K562 (cell line): ENCODE results near the gene SNX1. TPM values are rescaled to one million over a fixed set of nuclear protein-coding genes. Genes with fewer than 3 reads are reported as not detected.
A peak's percentile ranks its signal among the peaks of the same experiment; 100 is the strongest.

Experiments
- BACH1 ChIP-seq: fragments of 200-800 bp; sonication (Bioruptor generic); IDR thresholded peaks from 2 replicates; pipeline ENCODE4 v1.6.1; 2016; ENCODE audit warnings: missing genetic modification characterization, missing compliant biosample characterization
- C11orf30 ChIP-seq: fragments of 450-650 bp; IDR thresholded peaks from 2 replicates; pipeline ENCODE4 v1.6.1; 2016; ENCODE audit warnings: low read depth, mild to moderate bottlenecking
- ELF4 ChIP-seq: fragments of 450-650 bp; formaldehyde crosslinking; IDR thresholded peaks from 2 replicates; pipeline ENCODE4 v1.4.0; 2022; ENCODE audit warnings: missing genetic modification characterization
- FOXJ3 ChIP-seq: sonication (generic); formaldehyde crosslinking; IDR thresholded peaks from 2 replicates; pipeline ENCODE4 v1.4.0; 2020; ENCODE audit warnings: mild to moderate bottlenecking, missing genetic modification reagents
- HSF4 ChIP-seq: fragments of 250-450 bp; sonication (Bioruptor Pico); IDR thresholded peaks from 2 replicates; pipeline ENCODE4 v2.1.2; 2022; ENCODE audit warnings: mild to moderate bottlenecking, moderate library complexity, borderline replicate concordance
- NCOA1 ChIP-seq: fragments of 450-650 bp; IDR thresholded peaks from 2 replicates; pipeline ENCODE4 v1.6.1; 2016; ENCODE audit warnings: low read depth
- NR2C1 ChIP-seq, 2 experiments: fragments of 450-650 bp; IDR thresholded peaks; 2 replicates each; pipeline ENCODE4 v1.6.1; 2017; ENCODE audit warnings: mild to moderate bottlenecking in 2 of 2, antibody characterized with exemption in 1 of 2, inconsistent platforms in 1 of 2, missing compliant biosample characterization in 1 of 2, missing genetic modification characterization in 1 of 2
- NR2C2 ChIP-seq, 2 experiments: fragments of 200-800 bp in 1 of 2; sonication (Bioruptor generic) in 1 of 2; sonication (generic) in 1 of 2; formaldehyde crosslinking in 1 of 2; IDR thresholded peaks; 2 replicates each; pipeline versions ENCODE4 v1.6.1 to v1.8.0; 2016 to 2022; ENCODE audit warnings: mild to moderate bottlenecking in 1 of 2, missing compliant biosample characterization in 1 of 2, missing genetic modification characterization in 1 of 2, missing genetic modification reagents in 1 of 2
- PRDM10 ChIP-seq: fragments of 450-650 bp; IDR thresholded peaks from 2 replicates; pipeline ENCODE4 v1.6.1; 2018; ENCODE audit not compliant: partially characterized antibody
- RBM39 ChIP-seq: fragments of 200-400 bp; formaldehyde crosslinking; optimal IDR thresholded peaks from 2 replicates; pipeline ENCODE3; 2018; ENCODE audit warnings: low read depth, low read length
- SIX5 ChIP-seq, 2 experiments: IDR thresholded peaks; 2 replicates each; pipeline ENCODE4 v1.6.1; 2011; ENCODE audit warnings: low read length in 2 of 2, borderline replicate concordance in 1 of 2, low read depth in 1 of 2, mild to moderate bottlenecking in 1 of 2, moderate library complexity in 1 of 2; ENCODE audit not compliant: insufficient read depth in 1 of 2
- SMAD4 ChIP-seq: fragments of 250-450 bp; sonication (Bioruptor Pico); conservative IDR thresholded peaks from 2 replicates; pipeline ENCODE4 v1.8.0; 2021; ENCODE audit warnings: inconsistent platforms, mild to moderate bottlenecking, moderate library complexity
- ZNF165 ChIP-seq: fragments of 250-450 bp; sonication (Bioruptor Pico); IDR thresholded peaks from 2 replicates; pipeline ENCODE4 v1.4.0; 2020; ENCODE audit warnings: borderline replicate concordance
- ZNF239 ChIP-seq: fragments of 250-450 bp; sonication (Bioruptor Pico); IDR thresholded peaks from 2 replicates; pipeline ENCODE4 v1.4.0; 2020; ENCODE audit warnings: mild to moderate bottlenecking
- ZNF395 ChIP-seq: fragments of 200-800 bp; sonication (Bioruptor generic); IDR thresholded peaks from 2 replicates; pipeline ENCODE4 v1.6.1; 2017; ENCODE audit warnings: missing genetic modification characterization, missing compliant biosample characterization
- ZNF589 ChIP-seq: fragments of 200-800 bp; sonication (Bioruptor generic); IDR thresholded peaks from 2 replicates; pipeline ENCODE4 v1.6.1; 2016; ENCODE audit warnings: low read depth, missing genetic modification characterization, missing compliant biosample characterization
- ZNF639 ChIP-seq, 2 experiments: fragments of 200-800 bp in 1 of 2; sonication (Bioruptor generic) in 1 of 2; sonication (generic) in 1 of 2; formaldehyde crosslinking in 1 of 2; IDR thresholded peaks in 1 of 2; conservative IDR thresholded peaks in 1 of 2; 2 replicates each; pipeline versions ENCODE4 v1.5.0 to v1.6.1; 2016 to 2020; ENCODE audit warnings: missing compliant biosample characterization in 1 of 2, missing genetic modification characterization in 1 of 2, missing genetic modification reagents in 1 of 2
- polyA plus RNA-seq, 8 experiments: library from polyadenylated mRNA; depleted of rRNA in 4 of 8; stranded (reverse) in 5 of 8; unstranded in 3 of 8; fragments of >200 nt; fragmentation: Nextera tagmentation in 2 of 8; fragmentation: Illumina TruSeq in 1 of 8; extraction: Ambion mirVana in 2 of 8; extraction: Trizol in 1 of 8; gene quantifications; 2 replicates each; pipeline versions ENCODE4 v1.2.1 to v1.2.3, GENCODE V29; 2011 to 2014; ENCODE audit warnings: inconsistent platforms in 1 of 8, missing spikeins in 1 of 8
- total RNA-seq, 7 experiments: library from RNA; depleted of rRNA in 6 of 7; stranded (reverse); fragments of >200 nt in 6 of 7; fragmentation: Illumina TruSeq in 2 of 7; extraction: Trizol in 2 of 7; gene quantifications; 2 replicates each; pipeline versions ENCODE4 v1.2.1 to v1.2.3, GENCODE V29; 2011 to 2021; ENCODE audit warnings: low replicate concordance in 1 of 7
- TF ChIP-seq, protein P1 (sequence below): fragments of 450-650 bp; IDR thresholded peaks from 2 replicates; pipeline ENCODE4 v1.6.1; 2017; ENCODE audit warnings: antibody characterized with exemption

SNX1 gene
- total and polyA plus RNA-seq, 9 of the 15 experiments (the other 6 are each of a cell fraction or from before 2014, with no cell fraction given), result 11.0 to 105 (median 59.9) TPM

DNA sequence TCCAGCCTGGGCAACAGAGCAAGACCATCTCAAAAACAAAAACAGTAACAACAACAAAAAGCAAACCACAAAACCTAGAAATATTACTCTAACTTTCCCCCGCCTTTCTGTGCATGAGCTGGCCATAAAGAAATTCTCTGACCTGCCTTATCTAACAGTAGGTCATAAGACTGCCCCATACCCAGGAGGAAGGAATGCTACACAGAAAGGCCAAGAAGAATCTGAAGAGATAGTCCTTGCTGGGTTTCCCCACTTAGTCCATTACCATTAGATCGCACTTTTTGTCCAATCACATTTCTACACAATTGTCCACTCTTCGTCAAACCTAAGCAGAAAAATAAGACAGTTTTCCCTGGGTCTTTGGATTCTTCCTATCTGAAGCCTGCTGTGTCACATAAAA is 25.7 kb upstream of the SNX1 start (continued):
- TF ChIP-seq PRDM10 (peak; percentile 80), ZNF239 (CRISPR knock-in tag) (no peak), NR2C1 (IDR thresholded peaks at IDR 0.05) (no peak), NR2C1 (tag; IDR thresholded peaks at IDR 0.05) (0 out of 2 replicates have a peak, but pooled peaks have one; percentile 12), NCOA1 (no peak), ELF4 (CRISPR knock-in tag) (peak; percentile 49; the same call in 1 of the 2 replicates), ZNF165 (CRISPR knock-in tag) (no peak), HSF4 (CRISPR knock-in tag) (no peak), ZNF589 (CRISPR knock-in tag) (peak; percentile 46; the same call in 1 of the 2 replicates), FOXJ3 (CRISPR knock-in tag) (no peak), SMAD4 (CRISPR knock-in tag) (0 out of 2 replicates have a peak, but pooled peaks have one; percentile 12), NR2C2 (CRISPR knock-in tag; IDR thresholded peaks at IDR 0.05) (no peak), NR2C2 (tag; IDR thresholded peaks at IDR 0.05) (peak; percentile 30; the same call in 1 of the 2 replicates), C11orf30 (no peak), RBM39 (no peak), ZNF395 (CRISPR knock-in tag) (0 out of 2 replicates have a peak, but pooled peaks have one; percentile 54), ZNF639 (CRISPR knock-in tag; conservative IDR thresholded peaks at IDR 0.05 in 1 of 2, IDR thresholded peaks at IDR 0.05 in 1 of 2) (peak in 1 of 2 experiments; percentile 48; a peak in 1 of 4 replicates), SIX5 (IDR thresholded peaks at IDR 0.05; ENCODE audit: borderline replicate concordance in 1 of 2, insufficient read depth in 1 of 2, low read depth in 1 of 2, low read length in 2 of 2) (no peak), BACH1 (0 out of 2 replicates have a peak, but pooled peaks have one; percentile 40)
- TF ChIP-seq, protein P1, sequence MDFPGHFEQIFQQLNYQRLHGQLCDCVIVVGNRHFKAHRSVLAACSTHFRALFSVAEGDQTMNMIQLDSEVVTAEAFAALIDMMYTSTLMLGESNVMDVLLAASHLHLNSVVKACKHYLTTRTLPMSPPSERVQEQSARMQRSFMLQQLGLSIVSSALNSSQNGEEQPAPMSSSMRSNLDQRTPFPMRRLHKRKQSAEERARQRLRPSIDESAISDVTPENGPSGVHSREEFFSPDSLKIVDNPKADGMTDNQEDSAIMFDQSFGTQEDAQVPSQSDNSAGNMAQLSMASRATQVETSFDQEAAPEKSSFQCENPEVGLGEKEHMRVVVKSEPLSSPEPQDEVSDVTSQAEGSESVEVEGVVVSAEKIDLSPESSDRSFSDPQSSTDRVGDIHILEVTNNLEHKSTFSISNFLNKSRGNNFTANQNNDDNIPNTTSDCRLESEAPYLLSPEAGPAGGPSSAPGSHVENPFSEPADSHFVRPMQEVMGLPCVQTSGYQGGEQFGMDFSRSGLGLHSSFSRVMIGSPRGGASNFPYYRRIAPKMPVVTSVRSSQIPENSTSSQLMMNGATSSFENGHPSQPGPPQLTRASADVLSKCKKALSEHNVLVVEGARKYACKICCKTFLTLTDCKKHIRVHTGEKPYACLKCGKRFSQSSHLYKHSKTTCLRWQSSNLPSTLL, result no peak
